ENCODE measurements around the gene SMCR8.

The SMCR8 gene

GRCh38 chr17:18360518-18360917 lies 45.4 kb downstream of the SMCR8 start:
- H3K4me3 ChIP-seq (ENCODE audit: low read depth, low read length): no peak overlapping the region
- DNase-seq (ENCODE audit: low read depth): no peak
- no peak for TF ChIP-seq CTCF (conservative IDR thresholded peaks at IDR 0.05; ENCODE audit: low read depth, low read length)

GRCh38 chr17:18361837-18362697 lies 47.0 kb downstream of the SMCR8 start:
- no peak for TF ChIP-seq CTCF (conservative IDR thresholded peaks at IDR 0.05; ENCODE audit: low read depth, low read length)
- DNase-seq (ENCODE audit: low read depth): no peak
- H3K4me3 ChIP-seq (ENCODE audit: low read depth, low read length): peak overlapping the region; percentile 82

GRCh38 chr17:18362698-18363100 lies 47.6 kb downstream of the SMCR8 start:
- no peak for TF ChIP-seq CTCF (conservative IDR thresholded peaks at IDR 0.05; ENCODE audit: low read depth, low read length)
- DNase-seq (ENCODE audit: low read depth): peak; percentile 25
- peak overlapping the region; percentile 82 for H3K4me3 ChIP-seq (ENCODE audit: low read depth, low read length)

- peak; percentile 85 for DNase-seq (ENCODE audit: low read depth)
- H3K4me3 ChIP-seq (ENCODE audit: low read depth, low read length): peak within 1 kb of the TSS; percentile 82
- TF ChIP-seq CTCF (conservative IDR thresholded peaks at IDR 0.05; ENCODE audit: low read depth, low read length): no peak
Observed at GRCh38 chr17:18363101-18364049, 48.3 kb downstream of the SMCR8 start, which contains the start of gene SHMT1. Gene SHMT1, minus strand, starts transcription at chr17:18363550. Its CDS starts 7,569 bp downstream, at chr17:18355981.

- no peak for DNase-seq (ENCODE audit: low read depth)
- no peak for TF ChIP-seq CTCF (conservative IDR thresholded peaks at IDR 0.05; ENCODE audit: low read depth, low read length)
- H3K4me3 ChIP-seq (ENCODE audit: low read depth, low read length): no peak overlapping the region
Observed at GRCh38 chr17:18364166-18364565, 49.1 kb downstream of the SMCR8 start.

- DNase-seq (ENCODE audit: low read depth): no peak
- no peak for TF ChIP-seq CTCF (conservative IDR thresholded peaks at IDR 0.05; ENCODE audit: low read depth, low read length)
- no peak overlapping the region for H3K4me3 ChIP-seq (ENCODE audit: low read depth, low read length)
Observed at GRCh38 chr17:18368946-18369345, 53.9 kb downstream of the SMCR8 start.
